HEK293 (cell line): ENCODE results near the gene PDK4.

Experiments used
- ATF2 ChIP-seq: fragments of 450-650 bp; formaldehyde crosslinking; IDR thresholded peaks from 2 replicates; pipeline ENCODE4 v1.5.1; 2016; ENCODE audit warnings: missing biosample characterization, missing genetic modification characterization, low read depth
- BCL11A ChIP-seq: fragments of 450-650 bp; formaldehyde crosslinking; IDR thresholded peaks from 2 replicates; pipeline ENCODE4 v1.5.1; 2016; ENCODE audit warnings: low read depth, missing biosample characterization, missing genetic modification characterization
- CTCF ChIP-seq: fragments of 450-650 bp; formaldehyde crosslinking; IDR thresholded peaks from 2 replicates; pipeline ENCODE4 v1.5.1; 2016; ENCODE audit warnings: missing biosample characterization, missing genetic modification characterization
- HOXA7 ChIP-seq: sonication (generic); formaldehyde crosslinking; IDR thresholded peaks from 2 replicates; pipeline ENCODE4 v1.8.1; 2022; ENCODE audit warnings: missing genetic modification reagents, borderline replicate concordance
- MYNN ChIP-seq: fragments of 450-650 bp; formaldehyde crosslinking; IDR thresholded peaks from 2 replicates; pipeline ENCODE4 v1.5.1; 2016; ENCODE audit warnings: missing biosample characterization, missing genetic modification characterization, borderline replicate concordance
- PBX3 ChIP-seq: sonication (generic); formaldehyde crosslinking; IDR thresholded peaks from 2 replicates; pipeline ENCODE4 v1.8.1; 2022; ENCODE audit warnings: mild to moderate bottlenecking, moderate library complexity, missing genetic modification reagents
- SP2 ChIP-seq: fragments of 450-650 bp; formaldehyde crosslinking; IDR thresholded peaks from 2 replicates; pipeline ENCODE4 v1.5.1; 2016; ENCODE audit warnings: missing biosample characterization, missing genetic modification characterization
- TCF7L2 ChIP-seq: IDR thresholded peaks from 2 replicates; pipeline ENCODE4 v1.6.1; 2011; ENCODE audit warnings: low read depth, mild to moderate bottlenecking, inconsistent platforms, low read length, moderate library complexity, borderline replicate concordance
- ZBTB49 ChIP-seq: fragments of 450-650 bp; formaldehyde crosslinking; IDR thresholded peaks from 2 replicates; pipeline ENCODE4 v1.5.1; 2016; ENCODE audit warnings: missing biosample characterization, missing genetic modification characterization, low read depth
- ZFP41 ChIP-seq: fragments of 450-650 bp; formaldehyde crosslinking; IDR thresholded peaks from 2 replicates; pipeline ENCODE4 v1.5.1; 2016; ENCODE audit warnings: missing biosample characterization, missing genetic modification characterization, borderline replicate concordance
- ZNF169 ChIP-seq: fragments of 450-650 bp; formaldehyde crosslinking; IDR thresholded peaks from 2 replicates; pipeline ENCODE4 v1.5.1; 2016; ENCODE audit warnings: missing biosample characterization, missing genetic modification characterization
- ZNF184 ChIP-seq: fragments of 450-650 bp; IDR thresholded peaks from 2 replicates; pipeline ENCODE4 v1.5.1; 2018; ENCODE audit warnings: missing biosample characterization, mild to moderate bottlenecking, missing genetic modification characterization
- ZNF600 ChIP-seq: fragments of 450-650 bp; formaldehyde crosslinking; IDR thresholded peaks from 2 replicates; pipeline ENCODE4 v1.5.1; 2016; ENCODE audit warnings: missing biosample characterization, missing genetic modification characterization
- ZSCAN30 ChIP-seq: fragments of 450-650 bp; IDR thresholded peaks from 2 replicates; pipeline ENCODE4 v1.5.1; 2018; ENCODE audit warnings: missing biosample characterization, mild to moderate bottlenecking, missing genetic modification characterization, moderate library complexity

- TF ChIP-seq PBX3 (CRISPR knock-in tag) (no peak), ZNF600 (tag by site-specific recombination) (no peak), BCL11A (tag by site-specific recombination) (no peak), CTCF (tag by site-specific recombination) (no peak), ZFP41 (no peak), ZNF169 (tag by site-specific recombination) (no peak), HOXA7 (CRISPR knock-in tag) (no peak), ZBTB49 (tag by site-specific recombination) (no peak), ATF2 (tag by site-specific recombination) (no peak), TCF7L2 (no peak), SP2 (no peak), ZNF184 (tag by site-specific recombination) (no peak), ZSCAN30 (no peak), MYNN (tag by site-specific recombination) (peak; percentile 92)
These were observed 13.1 kb upstream of the PDK4 start for GRCh38 chr7:95609277-95609971.
